ENCODE data around the gene LCE6A.

- TF ChIP-seq CTCF (IDR thresholded peaks at IDR 0.05; ENCODE audit: poor library complexity): no peak
- TF ChIP-seq EZH2 (IDR thresholded peaks at IDR 0.05; ENCODE audit: borderline replicate concordance): no peak
- TF ChIP-seq EZH2phosphoT487 (IDR thresholded peaks at IDR 0.05; ENCODE audit: low read depth, severe bottlenecking, unreplicated experiment): no peak
These were observed 17.7 kb upstream of the LCE6A start for GRCh38 chr1:152824964-152825363.
